OCI-LY3 (cell line): ENCODE results near the gene TCF20.

Experiments
- EZH2phosphoT487 ChIP-seq: fragments of 200-600 bp; shearing (Covaris generic); IDR thresholded peaks from 2 replicates; pipeline ENCODE4 v1.6.1; 2018; ENCODE audit warnings: antibody characterized with exemption, mixed run types, low read depth
- TF ChIP-seq, protein P1 (sequence below): fragments of 200-600, 300-600 bp; sonication (generic); IDR thresholded peaks from 2 replicates; pipeline ENCODE4 v1.5.1; 2014; ENCODE audit warnings: antibody characterized with exemption, low read length, low read depth

DNA sequence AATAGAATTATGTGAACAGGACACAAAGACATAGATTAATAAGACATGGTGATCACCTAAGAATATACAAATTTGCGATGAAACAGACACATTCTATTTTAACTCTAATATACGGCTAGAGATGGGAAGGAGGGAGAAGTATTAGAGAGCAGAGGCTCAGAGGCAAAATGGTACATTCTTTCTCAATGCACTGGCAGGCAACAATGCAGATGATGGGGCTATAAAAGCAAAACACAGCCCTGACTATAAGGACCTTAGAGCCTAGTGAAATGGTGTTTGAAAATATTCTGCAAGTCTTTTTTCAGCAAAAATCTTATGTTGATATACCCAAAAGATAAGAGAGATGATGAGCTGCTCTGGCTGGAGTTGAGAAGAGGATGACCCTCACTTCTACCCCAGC, 13.1 kb downstream of the TCF20 start:
- TF ChIP-seq, protein P1, sequence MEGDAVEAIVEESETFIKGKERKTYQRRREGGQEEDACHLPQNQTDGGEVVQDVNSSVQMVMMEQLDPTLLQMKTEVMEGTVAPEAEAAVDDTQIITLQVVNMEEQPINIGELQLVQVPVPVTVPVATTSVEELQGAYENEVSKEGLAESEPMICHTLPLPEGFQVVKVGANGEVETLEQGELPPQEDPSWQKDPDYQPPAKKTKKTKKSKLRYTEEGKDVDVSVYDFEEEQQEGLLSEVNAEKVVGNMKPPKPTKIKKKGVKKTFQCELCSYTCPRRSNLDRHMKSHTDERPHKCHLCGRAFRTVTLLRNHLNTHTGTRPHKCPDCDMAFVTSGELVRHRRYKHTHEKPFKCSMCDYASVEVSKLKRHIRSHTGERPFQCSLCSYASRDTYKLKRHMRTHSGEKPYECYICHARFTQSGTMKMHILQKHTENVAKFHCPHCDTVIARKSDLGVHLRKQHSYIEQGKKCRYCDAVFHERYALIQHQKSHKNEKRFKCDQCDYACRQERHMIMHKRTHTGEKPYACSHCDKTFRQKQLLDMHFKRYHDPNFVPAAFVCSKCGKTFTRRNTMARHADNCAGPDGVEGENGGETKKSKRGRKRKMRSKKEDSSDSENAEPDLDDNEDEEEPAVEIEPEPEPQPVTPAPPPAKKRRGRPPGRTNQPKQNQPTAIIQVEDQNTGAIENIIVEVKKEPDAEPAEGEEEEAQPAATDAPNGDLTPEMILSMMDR: no peak
- no peak for TF ChIP-seq EZH2phosphoT487
